Activated CD8-positive, alpha-beta memory T cell treated with anti-CD3 and anti-CD28 coated beads, Interleukin-2, amount 50 U/mL, for 1 hour (primary cell): Measurements from ENCODE around the gene SLITRK3.
"Not testable (repeated sequence)": the region's sequence is repeated elsewhere in the genome, so short reads cannot be mapped to it uniquely, and the experiment has no call there.

ENCODE experiments used
- DNase-seq: peaks from one replicate; pipeline ENCODE4 v3.0.0-alpha.2; 2020; ENCODE audit errors: extremely low read depth

The SLITRK3 gene

DNA sequence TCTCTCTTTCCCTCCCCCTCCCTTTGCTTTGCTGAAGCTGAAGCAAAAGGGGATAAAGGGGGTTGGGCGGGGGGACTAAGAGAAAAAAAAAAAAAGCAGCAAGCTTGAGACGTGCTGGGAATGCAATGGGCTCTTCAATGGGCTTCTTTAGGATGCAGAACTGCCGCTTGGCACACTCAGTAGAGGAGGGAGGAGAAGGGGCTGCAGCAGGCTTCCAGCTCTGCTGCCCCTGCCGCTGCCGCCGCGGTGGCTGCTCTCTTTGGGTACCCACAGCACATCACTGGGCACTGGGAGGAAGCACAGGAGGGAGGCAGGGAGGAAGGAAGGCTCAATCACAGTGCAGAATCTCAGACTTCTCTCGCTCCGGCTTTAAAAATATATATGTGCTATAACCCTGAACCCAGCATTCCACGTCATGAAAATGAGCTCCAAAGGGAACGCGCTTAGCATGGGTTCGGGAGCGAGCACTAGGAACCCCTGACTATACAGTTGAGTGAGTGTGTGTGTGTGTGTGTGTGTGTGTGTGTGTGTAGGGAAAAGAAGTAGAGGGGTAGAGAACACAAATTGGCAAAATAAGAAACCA lies 3.5 kb downstream of the SLITRK3 start:
- DNase-seq, result no peak

DNA sequence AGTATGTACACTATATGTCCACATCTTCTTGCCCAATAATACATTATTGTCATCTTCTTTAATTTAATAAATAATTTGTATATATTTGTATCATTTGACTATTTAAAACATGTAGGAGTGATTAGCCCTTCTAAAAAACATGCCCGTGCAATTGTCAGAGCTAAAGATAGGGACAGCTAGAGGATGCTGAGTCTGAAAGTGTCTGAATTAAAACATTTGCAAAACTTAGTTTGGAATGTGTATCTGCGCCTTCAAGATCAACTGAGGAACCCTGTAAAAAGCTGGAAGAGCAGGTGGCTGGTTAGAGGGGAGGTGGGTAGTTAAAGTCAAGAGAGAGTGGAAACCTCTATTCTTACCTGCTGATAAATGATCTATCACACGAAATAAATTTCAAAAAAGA lies 4.7 kb downstream of the SLITRK3 start:
- no peak for DNase-seq

DNA sequence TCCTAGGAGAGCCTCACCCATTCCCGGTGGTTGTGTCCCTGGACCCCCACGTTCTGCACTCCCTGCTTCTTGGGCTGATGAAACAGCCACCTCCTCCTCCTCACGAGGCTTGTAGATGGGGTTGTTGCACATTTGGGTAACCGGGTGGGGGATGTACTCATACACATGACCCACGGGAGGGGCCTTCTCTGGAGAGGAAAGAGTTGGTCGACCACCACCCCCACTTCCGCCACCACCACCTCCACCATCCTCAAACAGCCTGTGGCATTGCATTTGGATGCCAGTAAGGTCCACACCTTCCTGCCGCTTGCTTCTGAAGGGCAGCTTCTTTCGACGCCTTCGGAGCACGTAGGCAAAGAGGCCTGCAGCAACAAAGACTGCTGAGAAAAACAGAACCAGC lies 7.7 kb downstream of the SLITRK3 start:
- DNase-seq, result no peak

DNA sequence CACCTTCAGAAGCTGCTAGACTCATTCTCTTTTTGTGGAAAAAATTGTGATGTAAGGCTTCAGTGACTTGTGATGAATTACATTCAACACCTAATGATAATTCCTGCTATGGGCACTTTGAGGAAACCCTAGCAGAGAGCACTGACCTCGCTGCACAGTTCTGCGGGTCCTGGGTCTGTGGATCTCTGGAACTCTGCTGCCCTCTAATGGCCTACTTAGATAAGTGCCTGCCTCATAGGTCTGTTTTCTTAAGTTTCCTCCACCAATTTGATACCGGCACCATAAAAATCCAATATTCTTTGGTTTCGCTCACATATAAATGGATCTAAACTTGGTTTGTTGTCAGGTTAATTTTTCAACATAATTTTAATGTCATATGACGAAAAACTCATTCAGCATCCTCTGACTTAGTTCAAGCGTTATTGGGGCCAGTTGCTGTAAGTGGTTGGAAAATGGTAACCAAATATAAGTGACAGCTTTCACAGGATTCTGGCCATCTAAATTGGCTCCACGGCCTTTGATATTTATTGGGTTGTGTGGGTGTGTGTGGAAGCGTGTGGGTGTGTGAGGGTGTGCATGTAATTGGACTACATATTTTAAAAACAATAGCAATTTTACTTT lies 10.4 kb downstream of the SLITRK3 start:
- DNase-seq, result no peak

DNA sequence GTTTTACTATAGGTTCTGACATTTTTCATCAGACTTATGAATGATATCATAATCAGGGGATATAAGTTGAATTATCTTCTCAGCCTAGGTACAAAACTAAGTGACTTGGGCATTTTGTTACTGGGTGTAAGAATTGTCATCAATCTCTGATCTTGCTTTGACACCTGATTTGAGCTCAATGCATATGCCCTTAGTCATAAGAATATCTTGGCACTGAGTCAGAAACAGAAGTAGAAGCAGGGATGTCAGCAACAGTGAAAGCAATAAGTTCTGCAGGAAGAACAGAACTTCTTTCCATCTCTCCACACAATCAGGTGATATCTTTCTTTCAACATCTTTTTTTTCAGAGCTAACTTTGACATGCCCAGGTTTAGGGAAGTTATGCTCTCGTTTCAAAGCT lies 14.6 kb downstream of the SLITRK3 start:
- DNase-seq, result no peak

DNA sequence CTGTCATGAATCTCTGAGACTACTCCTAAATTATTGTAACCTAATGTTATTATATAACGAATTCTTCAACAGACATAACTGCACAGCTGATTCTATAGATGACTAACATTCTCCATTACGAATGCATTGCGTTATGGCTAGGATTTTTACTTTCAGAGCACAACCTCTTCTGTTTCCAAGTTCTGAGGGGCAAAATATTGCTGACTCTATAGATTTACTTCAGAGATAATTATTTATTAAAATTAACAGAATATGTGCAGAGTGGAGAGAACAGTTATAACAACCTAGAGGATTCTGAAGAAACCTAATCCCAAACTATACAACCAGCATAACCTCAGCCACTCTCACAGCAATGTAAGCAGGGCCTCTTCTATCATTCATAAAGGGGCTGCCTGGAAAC lies 25.9 kb downstream of the SLITRK3 start:
- DNase-seq, result no peak

DNA sequence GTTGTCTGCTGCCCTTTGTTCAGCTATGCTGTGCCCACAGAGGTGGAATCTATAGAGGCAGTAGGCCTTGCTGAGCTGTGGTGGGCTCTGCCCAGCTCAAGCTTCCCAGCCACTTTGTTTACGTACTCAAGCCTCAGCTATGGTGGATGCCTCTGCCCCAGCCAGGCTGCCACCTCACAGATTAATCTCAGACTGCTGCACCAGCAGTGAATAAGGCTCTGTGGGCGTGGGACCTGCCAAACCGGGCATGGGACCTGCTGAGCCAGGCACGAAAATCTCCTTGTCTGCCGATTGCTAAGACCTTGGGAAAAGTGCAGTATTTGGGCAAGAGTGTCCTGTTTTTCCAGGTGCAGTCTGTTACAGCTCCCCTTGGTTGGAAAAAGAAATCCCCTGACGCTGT lies 26.8 kb downstream of the SLITRK3 start:
- DNase-seq, result no peak

DNA sequence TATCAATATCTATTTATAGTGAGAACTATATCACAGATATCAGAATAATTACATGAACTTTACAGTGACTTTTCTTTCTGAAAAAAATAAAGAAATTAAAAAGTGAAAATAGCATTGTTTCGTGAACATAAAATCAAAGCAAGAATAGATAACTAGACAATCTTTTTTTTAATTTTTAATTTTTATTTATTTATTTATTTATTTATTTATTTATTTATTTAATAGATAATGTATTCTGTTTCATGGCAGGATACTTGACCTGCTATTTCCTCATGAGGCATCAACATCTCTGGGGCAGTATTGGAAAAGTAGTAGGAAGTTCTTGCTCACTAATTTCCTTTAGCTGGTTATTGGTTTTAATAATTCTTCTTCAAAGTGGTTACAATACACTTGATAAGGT lies 33.3 kb downstream of the SLITRK3 start:
- no peak for DNase-seq

DNA sequence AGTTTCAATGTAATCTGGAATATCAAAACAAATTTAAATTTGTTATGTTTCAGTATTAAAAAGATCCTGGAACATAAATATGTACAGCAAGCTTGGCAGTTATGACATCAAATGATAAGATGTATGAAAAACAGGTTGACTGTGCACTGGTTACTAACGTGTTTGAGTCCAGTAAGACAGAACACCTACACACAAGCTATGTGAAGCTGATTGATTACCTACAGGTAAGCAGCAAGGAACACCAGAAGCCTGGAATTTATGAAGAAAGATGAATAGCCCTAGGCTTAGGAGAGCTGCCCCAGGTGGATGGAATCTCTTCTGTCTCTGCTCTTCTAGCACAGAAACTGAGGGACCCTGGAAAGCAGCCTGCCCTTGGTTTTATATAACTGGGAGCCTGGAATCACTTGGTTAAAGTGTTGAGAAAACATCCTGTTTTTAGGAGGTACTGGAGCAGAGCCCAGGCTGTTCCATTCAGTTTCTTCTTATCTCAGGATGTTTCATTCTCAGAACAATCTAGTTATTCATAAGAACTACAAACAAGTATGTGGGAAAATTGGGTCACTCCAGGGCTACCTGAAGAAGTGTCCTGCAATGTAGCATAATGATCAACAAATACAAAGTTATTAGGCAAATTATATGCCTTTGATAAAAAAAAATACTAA lies 36.3 kb downstream of the SLITRK3 start:
- no peak for DNase-seq

DNA sequence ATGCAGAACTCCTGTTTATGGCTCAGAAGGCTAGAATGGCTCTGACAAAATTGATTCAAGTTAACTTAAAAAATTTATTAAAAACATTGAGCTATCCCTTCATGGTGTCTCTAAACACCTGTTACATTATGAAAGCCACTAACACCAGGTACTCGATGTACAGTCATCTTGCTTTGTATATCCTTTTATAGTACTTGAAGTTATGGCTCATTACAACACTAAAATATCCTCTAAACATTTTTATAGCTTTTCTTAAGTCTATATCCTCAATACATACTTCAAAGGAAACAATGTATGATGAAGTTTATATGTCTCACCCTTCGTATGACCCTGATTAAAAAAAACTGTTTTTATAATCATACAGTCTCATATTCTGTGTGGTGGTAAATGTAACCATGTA lies 38.2 kb downstream of the SLITRK3 start:
- no peak for DNase-seq

DNA sequence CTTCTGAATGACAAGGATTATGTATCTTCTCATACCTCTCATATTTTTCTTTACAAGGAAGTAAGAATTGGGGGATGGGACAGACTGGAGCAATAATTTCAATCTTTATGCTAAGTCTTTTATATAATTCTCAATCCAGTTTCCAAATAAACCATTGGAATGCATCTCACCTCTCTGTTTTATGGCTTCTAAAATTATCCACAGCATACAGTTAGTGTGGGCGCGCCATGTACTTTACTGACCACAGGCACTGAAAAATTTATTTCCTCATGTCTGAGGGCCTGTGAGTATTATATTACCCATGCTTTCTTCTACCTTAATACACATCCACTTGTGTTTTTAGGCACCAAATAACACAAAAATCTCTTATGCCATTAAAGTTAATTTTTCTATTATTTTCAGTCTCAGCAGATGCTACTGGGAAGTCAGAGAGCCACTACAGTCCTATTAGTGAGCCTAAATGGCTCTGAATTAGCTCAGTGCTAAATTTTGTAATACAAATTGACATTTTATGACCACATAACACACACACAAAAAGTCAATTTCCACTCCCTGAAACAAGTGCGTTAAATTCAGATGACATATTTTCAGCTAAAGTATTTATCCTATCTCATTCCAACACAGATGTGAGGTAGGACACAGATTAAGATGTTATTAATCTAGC lies 39.3 kb downstream of the SLITRK3 start:
- DNase-seq, result no peak

DNA sequence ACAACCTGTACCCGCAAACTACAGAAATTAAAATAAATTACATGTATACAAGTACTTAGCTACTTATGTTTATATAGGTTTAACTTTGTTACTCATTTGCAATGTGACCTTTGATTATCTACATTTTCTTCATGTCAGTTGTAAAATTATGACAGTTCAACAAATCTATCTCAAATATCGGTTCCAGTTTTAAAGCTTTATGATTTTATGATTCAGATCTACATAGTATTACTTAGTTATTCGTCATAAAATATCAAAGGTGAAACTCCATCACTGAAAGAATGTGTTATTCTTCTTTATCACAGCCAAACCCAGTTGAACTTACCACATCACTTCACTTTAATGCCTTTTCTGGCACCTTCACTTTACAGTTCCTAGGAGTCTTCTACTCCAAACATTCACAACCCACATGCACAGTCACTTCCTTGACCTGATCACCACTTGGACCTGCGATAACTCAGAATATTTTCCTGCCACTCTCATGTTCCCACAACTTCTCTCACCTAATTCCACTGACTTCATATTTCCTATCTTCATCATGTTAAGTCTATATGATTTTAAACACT lies 47.2 kb downstream of the SLITRK3 start:
- no peak for DNase-seq

DNA sequence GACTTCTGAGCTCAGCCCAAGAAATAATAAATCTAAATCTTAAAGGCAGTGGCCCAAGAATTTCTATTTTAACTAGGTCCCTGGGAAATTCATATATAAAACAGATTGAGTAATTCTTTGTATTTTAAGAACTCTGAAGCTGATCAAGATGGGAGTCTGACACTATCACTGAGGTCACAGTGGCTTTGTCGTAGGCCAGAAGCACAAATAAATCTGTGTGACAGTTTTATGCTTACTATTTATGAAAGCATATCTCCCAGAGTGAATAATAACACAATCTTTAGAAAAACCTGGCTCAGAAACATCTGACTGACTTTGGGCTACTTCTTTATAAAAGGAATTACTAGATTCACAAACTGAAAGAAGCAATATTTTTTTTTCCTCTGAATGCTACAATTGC lies 51.9 kb downstream of the SLITRK3 start:
- DNase-seq, result no peak

DNA sequence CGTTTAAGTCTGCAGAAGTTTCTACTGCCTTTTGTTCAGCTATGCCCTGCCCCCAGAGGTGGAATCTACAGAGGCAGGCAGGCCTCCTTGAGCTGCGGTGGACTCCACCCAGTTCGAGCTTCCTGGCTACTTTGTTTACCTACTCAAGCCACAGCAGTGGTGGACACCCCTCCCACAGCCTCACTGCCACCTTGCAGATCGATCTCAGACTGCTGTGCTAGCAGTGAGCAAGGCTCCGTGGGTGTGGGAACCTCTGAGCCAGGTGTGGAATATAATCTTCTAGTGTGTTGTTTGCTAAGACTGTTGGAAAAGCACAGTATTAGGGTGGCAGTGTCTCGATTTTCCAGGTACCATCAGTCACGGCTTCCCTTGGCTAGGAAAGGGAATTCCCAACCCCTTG lies 56.3 kb downstream of the SLITRK3 start:
- not testable (repeated sequence) for DNase-seq
